HG03064 (cell line): ENCODE data around the gene SPG21.

Experiments
- ATAC-seq: cut with Tn5 transposase; IDR thresholded peaks from one replicate; pipeline ENCODE4 v1.9.1; 2021; ENCODE audit warnings: low read depth; ENCODE audit not compliant: unreplicated experiment

The SPG21 gene

DNA sequence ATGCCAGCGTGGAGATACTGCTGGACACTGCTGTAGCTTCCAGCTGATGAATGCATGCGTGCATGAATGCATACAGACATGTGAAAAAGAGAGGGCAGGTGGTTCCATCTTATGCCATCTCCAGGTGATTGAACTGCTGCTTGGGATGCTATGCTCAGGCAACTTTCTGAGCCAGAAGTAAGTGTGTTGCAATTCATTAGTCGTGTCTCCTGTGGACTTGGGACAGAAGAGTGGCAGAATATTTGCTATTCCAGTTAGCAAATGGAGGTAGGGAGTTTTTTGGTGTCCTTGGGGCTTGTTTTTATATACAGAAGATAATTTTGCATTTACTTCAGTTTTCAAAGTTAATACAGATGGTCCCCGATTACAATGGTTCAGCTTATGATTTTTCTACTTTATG lies 44.8 kb downstream of the SPG21 start:
- no peak for ATAC-seq

DNA sequence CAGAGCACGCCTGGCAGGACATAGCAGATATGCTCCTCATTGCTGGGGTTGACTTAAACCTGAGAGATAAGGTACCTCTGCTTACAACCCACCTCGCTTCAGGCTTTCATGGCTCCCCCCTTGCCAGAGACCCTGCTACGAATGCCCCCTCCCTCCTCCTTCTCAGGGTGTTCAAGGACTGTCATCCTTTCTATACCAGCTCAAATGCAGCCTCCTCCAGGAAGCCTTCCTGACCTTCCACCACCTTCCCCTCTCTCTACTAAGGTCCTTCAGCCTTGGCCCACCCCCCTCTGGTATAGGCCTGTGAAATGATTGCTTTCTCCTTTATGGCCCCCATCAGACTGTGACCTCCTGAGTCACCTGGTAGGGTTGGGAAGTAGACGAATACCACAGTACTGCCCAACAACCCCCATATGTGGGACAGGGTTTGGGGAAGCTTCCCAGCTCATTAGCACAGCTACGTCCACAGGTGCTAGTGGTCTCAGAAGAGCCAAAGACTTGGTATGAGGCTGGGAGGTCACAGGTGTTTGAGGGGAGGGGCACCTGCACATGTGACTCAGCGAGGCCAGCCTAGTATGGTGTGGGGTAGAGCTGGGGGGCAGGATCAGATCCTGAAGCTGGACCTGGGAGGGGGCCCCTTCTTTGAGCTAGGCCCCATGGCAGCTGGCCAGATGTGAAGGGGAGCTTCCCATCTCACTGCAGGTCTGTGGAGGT lies 46.0 kb downstream of the SPG21 start:
- ATAC-seq = no peak

- no peak for ATAC-seq
These were observed 47.4 kb downstream of the SPG21 start for GRCh38 chr15:64942356-64942755.

GRCh38 chr15:64938192-64938591 lies 51.5 kb downstream of the SPG21 start:
- no peak for ATAC-seq

DNA sequence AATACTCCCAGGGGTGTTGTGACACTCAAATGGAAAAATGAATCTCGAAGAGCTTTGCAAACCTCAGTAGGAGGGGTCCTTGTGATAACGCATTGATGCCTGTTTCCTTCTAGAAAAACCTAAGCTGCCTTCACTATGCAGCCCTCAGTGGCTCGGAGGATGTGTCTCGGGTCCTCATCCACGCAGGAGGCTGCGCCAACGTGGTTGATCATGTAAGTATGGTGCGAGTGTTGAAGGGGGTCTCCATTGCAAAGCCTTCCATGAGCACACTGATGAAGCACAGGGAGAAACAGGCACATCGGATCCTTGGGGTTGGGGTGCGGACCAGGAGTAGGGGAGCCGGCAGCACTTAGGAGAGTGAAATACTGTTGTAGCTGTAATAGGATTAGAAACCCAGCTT lies 55.7 kb downstream of the SPG21 start:
- ATAC-seq = no peak

GRCh38 chr15:64931381-64931780 lies 58.3 kb downstream of the SPG21 start:
- no peak for ATAC-seq

DNA sequence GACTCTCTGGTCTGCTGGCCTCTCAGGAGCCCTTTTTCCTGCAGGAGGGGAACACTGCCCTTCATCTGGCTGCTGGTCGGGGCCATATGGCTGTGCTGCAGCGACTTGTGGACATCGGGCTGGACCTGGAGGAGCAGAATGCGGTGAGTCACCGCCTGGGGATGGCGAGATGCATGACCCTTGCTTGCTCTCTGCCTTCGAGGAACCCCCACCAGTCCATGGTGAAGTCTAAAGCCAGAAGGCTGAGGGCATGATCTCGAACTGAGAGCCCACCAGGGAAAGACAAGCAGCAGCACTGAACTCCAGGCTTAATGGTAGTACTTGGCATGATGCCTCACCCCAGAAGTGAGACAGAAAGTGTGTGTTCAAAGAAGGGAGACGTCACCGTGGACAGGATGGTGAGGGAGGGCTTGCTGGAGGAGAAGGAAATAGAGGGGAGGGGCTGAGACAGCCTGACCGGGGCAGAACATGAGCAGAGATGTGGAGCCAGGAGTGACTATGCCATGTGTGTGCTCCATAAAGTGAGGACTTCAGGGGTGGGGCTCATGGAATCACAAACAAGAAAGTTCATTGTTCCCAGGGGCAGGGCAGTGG lies 58.8 kb downstream of the SPG21 start:
- no peak for ATAC-seq

GRCh38 chr15:64930019-64930652 lies 59.6 kb downstream of the SPG21 start:
- peak; percentile 58 for ATAC-seq

DNA sequence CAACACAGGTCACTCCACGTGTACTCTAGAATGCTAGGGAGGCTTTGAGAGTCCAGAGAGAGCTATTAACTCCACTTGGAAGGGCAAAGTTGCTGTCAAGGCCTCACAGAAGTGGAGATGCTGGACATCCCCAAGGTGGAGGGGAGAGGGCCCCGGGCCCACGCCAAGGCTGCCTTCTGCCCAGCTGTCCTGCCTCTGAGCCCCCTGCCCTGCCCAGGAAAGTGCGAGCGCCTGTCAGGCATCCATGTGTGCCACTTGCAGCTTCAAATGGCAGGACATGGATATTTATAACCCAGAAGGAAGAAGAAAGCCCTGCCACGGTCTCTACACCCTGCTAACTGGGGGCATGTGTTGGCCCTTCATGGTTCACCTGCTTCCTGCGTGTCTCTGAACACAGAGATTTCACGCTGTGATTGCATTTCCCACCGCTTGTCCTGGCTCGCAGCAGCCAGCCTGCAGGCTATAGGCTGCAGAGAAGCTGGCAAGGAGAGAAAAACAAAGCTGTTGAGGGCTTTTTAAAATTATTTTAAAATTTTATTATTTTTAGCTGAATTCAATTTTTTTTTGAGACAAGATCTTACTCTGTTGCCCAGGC lies 61.0 kb downstream of the SPG21 start:
- ATAC-seq = no peak

DNA sequence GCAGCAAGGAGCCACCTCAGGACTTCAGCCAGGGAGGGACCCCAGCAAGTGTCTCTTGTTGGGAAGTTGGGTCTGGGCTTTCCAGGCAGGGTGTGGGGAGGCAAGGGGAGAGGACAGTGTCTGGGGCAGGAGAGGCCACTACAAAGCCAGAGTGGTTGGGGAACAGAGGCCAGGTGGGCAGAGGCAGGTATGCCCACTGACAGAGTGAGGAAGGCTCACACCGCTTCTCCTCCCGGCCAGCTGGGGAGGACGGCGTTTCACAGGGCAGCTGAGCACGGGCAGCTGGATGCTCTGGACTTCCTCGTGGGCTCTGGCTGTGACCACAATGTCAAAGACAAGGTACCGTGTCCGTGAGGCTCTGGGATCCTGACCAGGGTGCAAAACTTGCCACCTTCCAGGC lies 63.1 kb downstream of the SPG21 start:
- no peak for ATAC-seq

DNA sequence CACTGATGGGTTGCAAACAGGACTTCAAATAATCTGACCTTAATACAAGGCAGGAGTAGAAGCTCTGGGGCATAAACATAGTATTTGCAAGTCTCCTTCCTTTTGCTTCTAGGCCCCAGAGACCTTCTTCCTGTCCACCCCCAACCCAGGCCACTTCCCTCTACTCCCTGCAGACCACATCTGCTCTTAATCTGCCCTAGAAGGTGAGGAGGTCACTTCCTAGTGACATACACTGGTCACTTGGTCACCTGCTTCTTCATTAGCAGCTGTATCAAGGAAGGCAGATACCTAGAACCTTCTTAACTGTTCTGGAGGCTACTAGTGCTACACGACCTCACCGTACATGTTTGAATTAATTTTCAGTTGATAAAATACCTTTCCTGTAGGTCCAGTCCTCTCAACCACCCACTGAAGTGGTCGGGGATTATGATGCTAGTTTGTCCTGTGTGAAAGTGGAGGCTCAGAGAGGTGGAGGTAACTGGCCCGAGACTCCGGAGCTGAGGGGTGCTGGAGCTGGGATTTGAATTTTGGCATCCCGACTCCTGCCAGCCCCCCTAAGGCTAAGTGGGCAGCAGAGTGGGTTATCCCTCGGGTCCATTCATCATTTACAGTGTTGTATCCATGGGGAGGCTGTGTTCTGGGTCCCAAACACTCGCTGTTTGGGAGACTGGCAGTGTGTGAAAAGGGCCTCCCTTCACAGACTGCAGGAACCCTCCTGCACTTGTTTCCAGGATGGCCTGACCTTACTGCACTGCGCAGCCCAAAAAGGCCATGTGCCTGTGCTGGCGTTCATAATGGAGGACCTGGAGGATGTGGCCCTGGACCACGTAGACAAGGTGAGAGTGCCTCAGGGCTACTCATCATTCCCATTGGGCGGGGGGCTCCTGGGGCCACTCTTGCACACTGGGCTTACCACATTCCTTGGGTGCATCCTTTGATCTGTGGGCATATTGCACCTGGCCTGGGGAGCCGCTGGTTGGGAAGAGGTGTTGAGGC lies 64.1 kb downstream of the SPG21 start:
- ATAC-seq = no peak

GRCh38 chr15:64923546-64923945 lies 66.2 kb downstream of the SPG21 start:
- no peak for ATAC-seq

- no peak for ATAC-seq
These were observed 68.0 kb downstream of the SPG21 start for GRCh38 chr15:64921711-64922110.

DNA sequence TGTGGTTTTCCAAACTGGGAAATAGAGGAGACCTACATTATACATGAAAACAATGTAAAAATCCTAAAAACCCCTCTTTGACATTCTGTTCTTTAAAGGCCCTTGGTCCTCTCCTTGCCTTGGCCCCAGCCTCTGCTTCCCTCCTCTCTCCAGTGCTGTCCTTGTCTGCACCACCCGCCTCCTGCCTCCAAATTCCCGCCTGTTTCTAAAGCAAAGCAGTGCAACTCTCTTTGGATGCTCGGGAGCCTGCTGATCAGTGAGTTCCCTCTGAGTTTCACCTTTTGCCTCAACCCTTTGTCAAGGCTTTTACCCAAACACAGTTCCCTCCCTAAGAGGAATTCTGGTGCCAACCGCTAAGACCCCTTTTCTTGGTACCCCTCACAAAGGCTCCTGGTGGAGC lies 70.0 kb downstream of the SPG21 start:
- no peak for ATAC-seq

- no peak for ATAC-seq
These were observed 72.5 kb downstream of the SPG21 start for GRCh38 chr15:64917211-64917610.

DNA sequence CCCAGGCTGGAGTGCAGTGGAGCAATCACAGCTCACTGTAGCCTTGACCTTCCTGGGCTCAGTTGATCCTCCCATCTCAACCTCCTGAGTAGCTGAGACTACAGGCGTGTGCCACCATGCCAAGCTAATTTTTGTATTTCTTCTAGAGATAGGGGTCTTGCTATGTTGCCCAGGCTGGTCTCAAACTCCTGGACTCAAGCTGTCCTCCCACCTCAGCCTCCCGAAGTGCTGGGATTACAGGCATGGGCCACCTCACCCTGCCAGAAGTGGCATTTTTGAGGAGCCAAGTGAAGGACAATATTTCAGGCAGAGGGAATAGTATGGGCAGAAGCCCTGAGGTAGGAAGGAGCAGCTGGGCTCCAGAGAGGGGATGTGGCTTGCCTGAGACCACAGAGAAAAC lies 73.3 kb downstream of the SPG21 start:
- ATAC-seq = no peak

DNA sequence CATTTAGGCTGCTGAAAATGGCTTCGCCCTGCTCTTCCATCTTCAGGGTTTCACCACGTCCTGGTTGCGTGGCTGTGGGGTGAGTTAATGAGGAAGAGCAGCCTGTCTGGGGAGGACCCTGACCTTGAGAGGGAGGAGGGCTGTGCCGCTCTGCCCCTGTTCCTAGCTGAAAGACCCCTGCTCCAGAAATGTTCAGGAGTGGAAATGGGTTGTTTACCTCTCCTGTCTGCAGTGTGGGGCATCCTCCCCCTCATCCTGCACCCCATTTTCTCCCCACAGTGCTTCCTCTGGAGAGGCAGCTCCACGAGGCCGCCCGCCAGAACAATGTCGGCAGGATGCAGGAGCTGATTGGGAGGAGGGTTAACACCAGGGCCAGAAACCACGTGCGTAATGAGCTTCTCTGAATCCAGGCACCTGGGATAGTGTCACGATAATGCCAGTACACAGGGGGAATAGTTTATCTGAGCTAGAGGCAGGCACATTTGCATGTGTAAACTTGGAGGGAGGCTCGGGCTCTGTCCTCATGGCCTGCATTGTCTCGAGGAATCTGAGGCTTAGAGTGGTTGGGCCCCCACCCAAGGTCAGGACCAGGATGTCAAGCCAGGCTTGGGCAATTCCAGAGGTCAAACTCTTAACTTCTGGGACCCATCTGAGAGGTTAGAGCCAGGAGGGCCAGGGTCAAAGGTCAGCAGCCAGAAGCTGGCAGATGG lies 74.0 kb downstream of the SPG21 start:
- ATAC-seq = no peak
